KOPT-K1 (cell line): Measurements from ENCODE around the gene DENND1A.

Experiments used
- H3K27ac ChIP-seq: fragments of 200-600 bp; sonication (generic); 2 replicates; pipeline ENCODE4 v1.5.1; 2016; ENCODE audit warnings: antibody characterized with exemption, mild to moderate bottlenecking, low read depth, low read length; ENCODE audit not compliant: poor library complexity, severe bottlenecking
- H3K36me3 ChIP-seq: fragments of 200-600 bp; sonication (generic); 2 replicates; pipeline ENCODE4 v1.5.1; 2017; ENCODE audit warnings: antibody characterized with exemption, mild to moderate bottlenecking, low read length, moderate library complexity; ENCODE audit not compliant: insufficient read depth
- H3K9me3 ChIP-seq: fragments of 200-600 bp; sonication (generic); 2 replicates; pipeline ENCODE4 v1.5.1; 2017; ENCODE audit warnings: antibody characterized with exemption, low read length, mild to moderate bottlenecking; ENCODE audit not compliant: insufficient read depth, poor library complexity, severe bottlenecking

The DENND1A gene

GRCh38 chr9:123417289-123418051 lies 512.5 kb downstream of the DENND1A start:
- Histone ChIP-seq H3K9me3 (no peaks in the 10 kb centered on the region), H3K27ac (no peak overlapping the region), H3K36me3 (no peaks in the 10 kb centered on the region)

DNA sequence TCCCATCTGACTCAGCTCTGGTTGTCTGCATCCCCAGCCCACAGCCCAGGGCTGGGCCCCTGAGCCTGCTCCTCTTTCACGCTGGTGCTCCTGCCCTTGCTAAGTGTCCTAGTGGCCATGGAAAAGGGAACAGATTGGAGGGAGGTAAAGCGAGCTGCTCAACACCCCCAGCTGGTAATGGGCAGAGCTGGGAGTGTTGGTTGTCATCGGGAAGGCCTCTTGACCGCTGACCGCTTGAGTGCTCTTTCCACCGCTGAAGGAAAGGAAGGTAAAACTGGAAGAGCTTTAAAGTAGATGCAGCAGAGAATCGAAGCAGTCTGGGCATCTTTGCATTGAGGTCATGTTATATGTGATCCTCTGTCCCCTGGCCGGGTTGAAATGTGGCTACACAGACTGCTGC lies 513.8 kb downstream of the DENND1A start:
- no peak overlapping the region for H3K27ac ChIP-seq

GRCh38 chr9:123414936-123415930 lies 514.7 kb downstream of the DENND1A start:
- no peak overlapping the region for H3K27ac ChIP-seq
- H3K9me3 ChIP-seq, result no peaks in the 10 kb centered on the region
- H3K36me3 ChIP-seq, result no peaks in the 10 kb centered on the region

More for the DNA sequence above, 513.8 kb downstream of the DENND1A start:
- Histone ChIP-seq H3K9me3 (no peaks in the 10 kb centered on the region), H3K36me3 (no peaks in the 10 kb centered on the region)

DNA sequence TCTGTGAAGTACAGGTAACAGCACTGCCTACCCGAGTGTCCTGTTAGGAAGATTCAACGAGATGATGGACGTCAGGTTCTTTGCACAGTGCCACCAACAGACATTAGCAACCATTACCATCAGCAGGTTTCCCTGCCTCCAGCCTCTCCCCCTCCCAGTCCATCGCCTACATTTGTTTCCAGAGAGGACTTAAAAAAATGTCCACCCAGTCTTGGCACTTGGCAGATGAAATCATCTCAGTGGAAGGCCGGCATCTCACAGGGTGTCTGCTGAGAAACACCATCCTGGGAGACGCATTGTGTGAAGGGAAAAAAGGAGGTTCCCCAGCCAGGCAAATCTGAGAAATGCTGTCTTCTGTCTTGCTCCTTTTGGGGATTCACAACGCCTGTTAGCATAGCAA lies 515.7 kb downstream of the DENND1A start:
- Histone ChIP-seq H3K36me3 (no peaks in the 10 kb centered on the region), H3K9me3 (no peaks in the 10 kb centered on the region), H3K27ac (no peak overlapping the region)

DNA sequence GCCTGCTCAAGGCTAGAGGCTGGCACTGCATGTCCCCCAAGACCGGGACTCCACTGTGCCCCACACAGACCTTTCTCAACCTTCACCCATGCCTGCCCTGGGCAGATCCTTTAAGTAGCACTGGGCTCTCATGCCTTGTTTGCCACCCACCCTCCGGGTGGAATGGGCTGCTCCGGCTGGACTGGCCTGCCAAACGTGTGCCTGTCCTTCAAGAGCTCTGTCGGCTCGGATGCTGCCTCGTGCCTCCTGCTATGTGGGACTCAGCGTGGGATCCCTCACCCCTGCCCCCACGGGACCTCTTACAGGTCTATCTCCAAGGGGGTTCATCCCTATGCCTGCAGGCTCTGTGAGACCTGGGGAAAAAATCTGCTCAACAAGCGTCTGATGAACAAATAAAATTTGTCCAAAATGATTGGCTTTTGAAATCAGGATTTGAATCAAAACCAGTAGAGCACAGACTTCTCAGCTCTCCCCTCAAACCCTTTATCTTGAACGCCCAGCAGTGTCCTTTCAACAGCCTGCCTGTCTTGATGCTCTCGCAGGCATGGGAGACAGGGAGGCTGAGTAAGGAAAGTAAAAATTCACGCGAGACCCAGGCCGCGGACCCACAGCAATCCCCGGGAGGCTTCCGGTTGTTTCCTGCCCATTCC lies 517.6 kb downstream of the DENND1A start:
- no peaks in the 10 kb centered on the region for H3K9me3 ChIP-seq
- H3K36me3 ChIP-seq, result no peaks in the 10 kb centered on the region
- H3K27ac ChIP-seq, result no peak overlapping the region

DNA sequence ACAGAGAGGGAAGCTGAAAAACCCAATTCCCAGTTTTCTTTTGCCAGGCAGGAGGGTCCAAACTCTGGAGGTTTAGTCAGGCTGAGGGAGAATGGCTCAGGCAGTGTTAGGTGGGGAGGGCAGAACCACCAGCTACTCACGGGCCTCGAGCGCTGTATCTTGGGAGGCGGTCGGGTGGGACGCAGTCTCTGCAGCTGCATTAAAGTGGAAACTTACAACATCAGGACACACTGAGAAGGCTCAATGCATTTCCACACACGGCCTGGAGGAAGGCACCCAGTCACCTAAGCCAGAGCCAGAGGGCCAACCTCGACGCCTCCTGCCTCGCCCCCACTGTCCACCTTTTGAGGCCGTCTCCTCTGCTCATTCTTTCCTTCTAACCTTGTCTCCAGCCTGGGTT lies 518.3 kb downstream of the DENND1A start:
- Histone ChIP-seq H3K36me3 (no peaks in the 10 kb centered on the region), H3K27ac (no peak overlapping the region), H3K9me3 (no peaks in the 10 kb centered on the region)

DNA sequence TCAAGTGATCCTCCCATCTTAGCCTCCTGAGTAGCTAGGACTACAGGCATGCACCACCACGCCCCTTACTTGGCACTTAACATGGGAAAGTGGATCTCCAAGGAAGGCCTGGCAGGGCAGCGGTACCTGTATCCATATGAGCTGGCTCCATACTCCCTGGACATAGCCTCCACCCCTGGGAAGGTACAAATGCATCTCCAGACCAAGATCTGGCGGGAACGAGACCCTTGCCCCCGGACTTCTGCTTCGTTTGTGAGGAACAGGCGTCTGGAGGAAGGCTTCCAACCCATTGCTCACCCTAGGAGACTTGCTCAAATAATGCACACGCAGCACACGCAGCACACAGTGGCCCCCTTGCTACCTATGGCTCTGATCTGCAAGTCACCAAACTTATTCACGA lies 518.7 kb downstream of the DENND1A start:
- Histone ChIP-seq H3K27ac (no peak overlapping the region), H3K36me3 (no peaks in the 10 kb centered on the region), H3K9me3 (no peaks in the 10 kb centered on the region)

- H3K27ac ChIP-seq, result no peak overlapping the region
- no peaks in the 10 kb centered on the region for H3K9me3 ChIP-seq
- H3K36me3 ChIP-seq, result no peaks in the 10 kb centered on the region
These were observed 519.5 kb downstream of the DENND1A start for GRCh38 chr9:123410281-123410910.

DNA sequence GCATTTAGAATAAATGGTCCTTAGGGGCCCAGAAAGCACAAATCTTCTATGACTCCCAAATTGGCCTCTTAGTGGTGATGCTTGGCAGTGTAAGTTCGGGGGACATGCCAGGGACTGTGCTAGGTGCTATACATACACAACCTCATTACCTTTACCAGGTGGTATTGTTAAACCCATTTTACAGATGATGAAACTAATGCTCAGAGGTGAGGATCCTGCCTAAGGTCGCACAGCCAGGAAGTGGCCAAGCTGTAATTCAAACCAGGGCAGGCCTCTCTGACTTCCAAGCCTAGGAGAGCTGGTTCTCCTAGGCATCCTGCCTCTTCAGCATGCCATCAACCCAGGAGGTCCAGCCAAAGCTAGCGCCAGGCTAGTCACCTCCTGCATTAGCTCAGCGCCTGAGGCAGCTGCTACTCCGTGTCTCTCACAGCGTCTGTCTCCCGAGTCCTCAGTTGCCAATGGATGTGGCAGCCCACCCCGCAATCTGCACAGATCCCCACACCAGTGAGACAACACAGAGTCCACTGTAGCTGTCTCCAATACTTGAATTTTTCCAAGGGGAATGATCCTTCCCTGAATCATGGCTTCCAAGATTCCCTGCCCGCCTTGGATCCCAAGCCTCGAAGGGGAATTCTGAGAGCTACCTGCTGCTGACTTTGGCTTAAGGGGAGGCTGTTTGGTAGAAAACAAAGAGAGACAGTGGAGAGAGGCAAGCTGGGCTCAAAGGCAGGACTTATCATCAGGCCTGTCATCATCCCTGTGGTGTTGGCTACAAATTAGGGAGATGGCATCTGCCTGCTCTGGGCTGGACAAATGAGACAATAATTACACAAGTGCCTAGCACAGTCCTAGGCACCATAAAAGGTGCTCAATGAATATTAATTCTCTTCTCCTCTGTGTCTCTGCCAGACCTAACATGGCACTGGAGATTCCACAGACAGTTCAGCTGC lies 521.3 kb downstream of the DENND1A start:
- no peak overlapping the region for H3K27ac ChIP-seq
- H3K36me3 ChIP-seq, result no peaks in the 10 kb centered on the region
- no peaks in the 10 kb centered on the region for H3K9me3 ChIP-seq

DNA sequence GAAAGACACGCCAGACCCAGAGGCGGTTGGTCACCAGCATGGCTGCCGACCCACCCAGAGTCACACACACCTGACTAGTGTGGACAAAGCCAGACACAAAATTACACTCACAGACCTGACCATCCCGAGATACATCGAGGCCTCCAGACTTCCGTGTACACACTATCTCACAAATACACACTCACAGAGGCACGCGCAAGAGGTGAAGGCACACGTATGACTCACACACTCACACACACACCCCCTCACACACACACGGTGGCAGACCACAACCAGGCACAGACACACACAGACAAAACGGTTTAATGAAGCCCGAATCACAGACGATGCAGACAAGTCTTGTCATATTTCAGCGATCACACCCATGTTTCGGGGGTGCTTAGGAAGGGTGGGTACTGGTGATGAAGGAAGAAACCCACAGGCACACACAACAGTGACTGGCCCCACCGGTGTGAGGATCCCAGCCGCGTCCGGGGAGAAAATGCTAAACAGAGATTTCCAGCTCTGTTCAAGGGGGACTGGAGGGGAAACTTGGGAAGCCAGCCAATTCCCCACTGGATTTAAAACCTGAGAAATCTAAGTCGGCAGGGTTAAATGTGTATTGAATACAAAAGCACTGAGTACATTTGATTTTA lies 522.6 kb downstream of the DENND1A start:
- H3K36me3 ChIP-seq, result no peaks in the 10 kb centered on the region
- no peak overlapping the region for H3K27ac ChIP-seq
- H3K9me3 ChIP-seq, result no peaks in the 10 kb centered on the region

GRCh38 chr9:123406691-123407216 lies 523.2 kb downstream of the DENND1A start:
- Histone ChIP-seq H3K36me3 (no peaks in the 10 kb centered on the region), H3K27ac (no peak overlapping the region), H3K9me3 (no peaks in the 10 kb centered on the region)

- Histone ChIP-seq H3K27ac (no peak overlapping the region), H3K36me3 (no peaks in the 10 kb centered on the region), H3K9me3 (no peaks in the 10 kb centered on the region)
These were observed 523.9 kb downstream of the DENND1A start for GRCh38 chr9:123406016-123406415.

DNA sequence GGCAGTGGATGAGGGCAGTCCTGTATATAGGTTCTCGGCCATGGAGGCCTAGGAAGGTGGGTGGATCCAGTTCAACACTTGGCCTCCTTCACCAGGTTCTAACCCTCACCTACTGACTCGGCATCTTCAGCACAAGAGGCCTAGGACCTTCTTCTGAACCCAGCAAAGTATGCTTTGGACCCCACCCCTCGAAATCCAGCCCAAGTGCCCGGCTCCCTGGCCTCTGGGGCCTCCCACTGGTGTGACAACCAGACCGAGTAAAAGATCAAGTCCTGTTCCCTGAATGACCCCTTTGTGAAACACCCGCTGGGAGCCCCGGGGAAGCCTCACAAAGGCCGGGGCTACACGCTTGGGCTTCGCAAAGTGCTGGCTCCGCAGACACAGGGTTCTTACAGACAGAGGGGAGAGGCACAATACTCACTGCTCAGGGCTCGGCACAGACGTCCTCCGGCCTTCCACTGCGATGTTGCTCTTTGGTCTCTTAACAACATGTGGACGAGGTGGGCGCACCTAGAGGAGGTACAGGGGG lies 526.9 kb downstream of the DENND1A start:
- no peaks in the 10 kb centered on the region for H3K9me3 ChIP-seq
- H3K36me3 ChIP-seq, result no peaks in the 10 kb centered on the region
- H3K27ac ChIP-seq, result no peak overlapping the region
